ENCODE measurements around the gene TBXAS1. TPM values are rescaled to one million over a fixed set of nuclear protein-coding genes. Genes with fewer than 3 reads are reported as not detected.

TBXAS1 gene
- total RNA-seq, 2 experiments from 2014 or later: 0.86 TPM; not detected in 1

DNA sequence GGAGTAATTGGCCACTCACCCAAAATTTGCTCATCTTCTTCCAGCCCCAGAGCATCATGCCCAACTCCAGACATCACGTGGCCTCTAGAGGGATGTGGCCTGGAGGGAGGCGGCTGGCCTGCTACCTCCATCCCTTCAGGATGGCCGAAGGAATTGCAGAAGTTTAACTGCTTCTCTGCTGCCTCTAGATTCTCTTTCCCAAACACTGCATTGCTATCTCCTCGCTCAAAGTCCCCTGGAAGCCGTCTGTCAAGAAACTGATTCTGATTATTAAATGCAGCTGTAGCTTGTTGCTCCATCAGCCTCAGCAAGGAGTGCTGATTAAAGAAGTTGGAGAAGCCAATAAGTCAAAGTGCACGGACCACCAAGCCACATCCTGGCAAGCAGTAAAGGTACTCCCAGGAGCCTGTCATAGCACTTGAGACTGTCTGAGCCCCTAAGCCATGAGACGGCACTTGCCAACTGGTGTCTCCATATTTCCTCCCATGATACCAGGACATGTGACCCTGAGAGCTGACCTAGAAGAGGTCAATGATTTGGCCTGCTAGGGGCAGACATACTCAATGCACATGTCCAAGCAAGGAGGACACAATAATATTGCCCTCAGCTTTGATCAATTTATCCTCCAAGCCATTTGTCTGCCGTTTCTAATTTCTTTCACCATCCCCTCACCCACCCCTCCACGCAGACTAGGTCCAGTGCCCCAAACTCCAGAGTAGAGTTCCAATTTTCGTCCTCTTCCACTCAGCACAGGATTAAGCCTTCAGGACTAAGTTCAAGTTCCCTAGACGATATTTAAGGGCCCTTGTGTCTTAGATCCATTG, 84.2 kb downstream of the TBXAS1 start:
- Histone ChIP-seq H3K9me3 (ENCODE audit: low read length) (no peaks in the 10 kb centered on the region), H3K27ac (ENCODE audit: low read depth, low read length, poor library complexity, severe bottlenecking) (no peak overlapping the region), H3K79me2 (ENCODE audit: insufficient read depth, low read depth, low read length) (no peaks in the 10 kb centered on the region), H3K4me2 (ENCODE audit: low read length) (no peak overlapping the region), H2AFZ (ENCODE audit: low read length) (no peak overlapping the region), H3K4me1 (ENCODE audit: insufficient read depth, low read length, poor library complexity, severe bottlenecking) (peaks cover 53% of the 10 kb centered on the region), H4K20me1 (ENCODE audit: insufficient read depth, low read length) (no peaks in the 10 kb centered on the region), H3K4me3 (ENCODE audit: low read depth, low read length, poor library complexity, severe bottlenecking) (no peak overlapping the region), H3K9me2 (ENCODE audit: insufficient read depth, low read length) (no peaks in the 10 kb centered on the region), H3K36me3 (ENCODE audit: insufficient read depth, low read length) (no peaks in the 10 kb centered on the region)
- ChIA-PET POLR2A (interaction anchor here (0.7 to 1.4 kb wide), 4 partner anchors 11 to 103 kb away, joined by 3 to 4 read pairs (median 4); no protein-coding TSS in a partner anchor), CTCF (ENCODE audit: unreplicated experiment) (interaction anchor here (0.9 kb wide), 1 partner anchor 77 kb away, joined by 3 read pairs; no protein-coding TSS in a partner anchor)
- DNase-seq (ENCODE audit: low spot score): no peak
- TF ChIP-seq, protein P1, sequence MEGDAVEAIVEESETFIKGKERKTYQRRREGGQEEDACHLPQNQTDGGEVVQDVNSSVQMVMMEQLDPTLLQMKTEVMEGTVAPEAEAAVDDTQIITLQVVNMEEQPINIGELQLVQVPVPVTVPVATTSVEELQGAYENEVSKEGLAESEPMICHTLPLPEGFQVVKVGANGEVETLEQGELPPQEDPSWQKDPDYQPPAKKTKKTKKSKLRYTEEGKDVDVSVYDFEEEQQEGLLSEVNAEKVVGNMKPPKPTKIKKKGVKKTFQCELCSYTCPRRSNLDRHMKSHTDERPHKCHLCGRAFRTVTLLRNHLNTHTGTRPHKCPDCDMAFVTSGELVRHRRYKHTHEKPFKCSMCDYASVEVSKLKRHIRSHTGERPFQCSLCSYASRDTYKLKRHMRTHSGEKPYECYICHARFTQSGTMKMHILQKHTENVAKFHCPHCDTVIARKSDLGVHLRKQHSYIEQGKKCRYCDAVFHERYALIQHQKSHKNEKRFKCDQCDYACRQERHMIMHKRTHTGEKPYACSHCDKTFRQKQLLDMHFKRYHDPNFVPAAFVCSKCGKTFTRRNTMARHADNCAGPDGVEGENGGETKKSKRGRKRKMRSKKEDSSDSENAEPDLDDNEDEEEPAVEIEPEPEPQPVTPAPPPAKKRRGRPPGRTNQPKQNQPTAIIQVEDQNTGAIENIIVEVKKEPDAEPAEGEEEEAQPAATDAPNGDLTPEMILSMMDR (conservative IDR thresholded peaks at IDR 0.05; ENCODE audit: low read length): no peak
- no peak for TF ChIP-seq EZH2phosphoT487 (IDR thresholded peaks at IDR 0.05; ENCODE audit: borderline replicate concordance, low read depth, low read length)
- intact Hi-C loops (cut with micrococcal nuclease; ENCODE audit: unreplicated experiment): loop anchor here (10.0 kb wide), 1 partner anchor 762 kb away; the partner anchor contains the start of gene ADCK2
- BruUV-seq (replicated peaks): no TSS peak

DNA sequence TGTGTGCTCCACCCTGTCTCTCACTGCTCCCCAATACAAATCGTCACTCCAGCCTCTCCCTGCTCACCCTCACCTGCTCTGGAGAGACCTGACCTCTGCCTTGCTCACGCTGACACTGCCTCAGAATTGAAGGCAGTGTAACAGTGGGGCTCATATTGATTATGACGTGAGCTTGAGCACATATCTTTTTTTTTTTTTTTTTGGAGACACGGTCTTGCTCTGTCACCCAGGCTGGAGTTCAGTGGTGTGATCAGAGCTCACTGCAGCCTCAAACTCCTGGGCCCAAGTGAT, 84.7 kb downstream of the TBXAS1 start:
- TF ChIP-seq EZH2phosphoT487 (IDR thresholded peaks at IDR 0.05; ENCODE audit: borderline replicate concordance, low read depth, low read length): no peak
- TF ChIP-seq, protein P1 (conservative IDR thresholded peaks at IDR 0.05; ENCODE audit: low read length): no peak
- Histone ChIP-seq H3K4me1 (ENCODE audit: insufficient read depth, low read length, poor library complexity, severe bottlenecking) (peaks cover 59% of the 10 kb centered on the region), H3K36me3 (ENCODE audit: insufficient read depth, low read length) (no peaks in the 10 kb centered on the region), H2AFZ (ENCODE audit: low read length) (no peak overlapping the region), H3K4me2 (ENCODE audit: low read length) (no peak overlapping the region), H3K4me3 (ENCODE audit: low read depth, low read length, poor library complexity, severe bottlenecking) (no peak overlapping the region), H3K27ac (ENCODE audit: low read depth, low read length, poor library complexity, severe bottlenecking) (no peak overlapping the region), H3K79me2 (ENCODE audit: insufficient read depth, low read depth, low read length) (no peaks in the 10 kb centered on the region), H4K20me1 (ENCODE audit: insufficient read depth, low read length) (no peaks in the 10 kb centered on the region), H3K9me3 (ENCODE audit: low read length) (no peaks in the 10 kb centered on the region), H3K9me2 (ENCODE audit: insufficient read depth, low read length) (no peaks in the 10 kb centered on the region)
- intact Hi-C loops (cut with micrococcal nuclease; ENCODE audit: unreplicated experiment): loop anchor here (10.0 kb wide), 1 partner anchor 761 kb away; the partner anchor contains the start of gene ADCK2
- ChIA-PET CTCF (ENCODE audit: unreplicated experiment) (no interaction called here), POLR2A (interaction anchor here (0.6 to 1.4 kb wide), 5 partner anchors 12 to 825 kb away, joined by 3 to 5 read pairs (median 3); no protein-coding TSS in a partner anchor)
- BruUV-seq (replicated peaks): no TSS peak
- DNase-seq (ENCODE audit: low spot score): no peak
